Left ventricle myocardium superior (tissue), 1 donor: ENCODE data around the gene ZNF766. TPM values are rescaled to one million over a fixed set of nuclear protein-coding genes. Genes with fewer than 3 reads are reported as not detected.

ENCODE experiments used
- ATAC-seq: fragments of 200-7000 bp; cut with Tn5 transposase; one replicate; pipeline ENCODE4 v1.9.1; 2020; ENCODE audit warnings: mild to moderate bottlenecking, moderate library complexity
- DNase-seq: peaks from one replicate; pipeline ENCODE4 v3.0.0-alpha.2; 2020
- intact Hi-C: fragments of 100-400 bp; cut with micrococcal nuclease; formaldehyde crosslinking; loops from one replicate; pipeline ENCODE4 v1.11.0; 2022
- microRNA-seq: library from miRNA; unstranded; fragments of <30 nt; microRNA quantifications from one replicate; pipeline ENCODE4 v1.2.0, GENCODE V29; 2020; ENCODE audit warnings: borderline number of aligned reads
- total RNA-seq: library from RNA; stranded (reverse); fragmentation: NEBNext Ultra II Directional; extraction: Animal tissue kit (Norgen Biotek cat#: 25700); gene quantifications from one replicate; pipeline ENCODE4 v1.2.1, GENCODE V29; 2021
- donor health status: DM: no; HTN: yes; CAD: no; lungs with severe emphysema.

ZNF766 gene
- total RNA-seq, 1 donor from 2014 or later: 10.6 TPM

DNA sequence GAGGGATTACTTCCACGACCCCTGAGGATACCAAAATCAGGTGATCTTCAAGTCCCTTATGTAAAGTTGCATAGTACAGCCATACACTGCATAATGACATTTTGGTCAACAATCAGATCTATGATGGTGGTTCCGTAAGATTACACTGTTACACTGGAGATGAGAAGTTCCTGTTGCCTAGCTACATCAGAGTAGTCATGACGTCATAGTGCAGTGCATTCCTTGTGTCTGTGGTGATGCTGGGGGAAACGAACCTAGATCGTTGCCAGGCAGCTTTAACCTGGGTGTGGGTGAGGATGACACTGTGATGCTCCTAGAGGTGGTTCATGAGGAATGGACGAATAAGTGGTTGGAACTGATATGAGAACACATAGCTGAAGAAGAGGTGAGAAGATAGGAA is 75.8 kb downstream of the ZNF766 start:
- intact Hi-C loops: no loop called here
- ATAC-seq (no peak), DNase-seq (no peak)

Small RNA genes within 50 kb of the gene (microRNA-seq; reads per million reads assigned to microRNA genes)
- not detected for gene MIR643
- gene MIR6801: not detected

Other genes with a start within 250 kb of the ZNF766 start
- 5.1 TPM for gene ZNF614, start 241.2 kb upstream of the ZNF766 start, total RNA-seq
- gene ZNF432, start 220.7 kb upstream of the ZNF766 start, total RNA-seq: 8.4 TPM
- 8.0 TPM for gene ZNF841, start 173.8 kb upstream of the ZNF766 start, total RNA-seq
- gene ZNF616, start 129.6 kb upstream of the ZNF766 start, total RNA-seq: 5.5 TPM
- gene ZNF836, start 98.0 kb upstream of the ZNF766 start, total RNA-seq: 6.6 TPM
- 372 TPM for gene PPP2R1A, start 79.5 kb upstream of the ZNF766 start, total RNA-seq
- 16.0 TPM for gene ZNF480, start 27.6 kb downstream of the ZNF766 start, total RNA-seq
- 3.3 TPM for gene ZNF610, start 66.7 kb downstream of the ZNF766 start, total RNA-seq
- 18.5 TPM for gene ZNF880, start 100.3 kb downstream of the ZNF766 start, total RNA-seq
- gene ZNF528, start 128.3 kb downstream of the ZNF766 start, total RNA-seq: 12.5 TPM
- 0.57 TPM for gene ZNF534, start 159.6 kb downstream of the ZNF766 start, total RNA-seq
- gene ZNF578, start 184.0 kb downstream of the ZNF766 start, total RNA-seq: 2.2 TPM